ENCODE results near the gene SPNS2.

DNA sequence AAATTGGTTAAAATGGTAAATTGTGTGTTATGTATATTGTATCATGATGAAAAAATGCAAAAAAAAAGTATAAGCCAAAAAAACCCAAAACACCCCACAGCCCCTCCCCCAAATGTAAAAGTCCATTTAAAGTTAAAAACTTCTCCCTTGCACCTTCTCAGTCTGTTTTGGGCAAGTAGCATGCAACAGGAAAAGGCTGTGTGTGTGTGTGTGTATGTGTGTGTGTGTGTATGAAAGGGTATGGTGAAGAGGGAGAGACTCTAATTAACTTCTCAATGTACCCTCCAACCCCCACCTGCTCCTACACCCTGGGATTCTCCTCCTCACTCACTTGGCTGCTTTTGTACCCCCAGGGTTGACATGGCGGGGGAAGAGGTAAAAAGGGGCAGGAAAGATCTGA lies 70.9 kb downstream of the SPNS2 start:
- TF ChIP-seq POLR2A (IDR thresholded peaks at IDR 0.05) (no peak), EP300 (IDR thresholded peaks at IDR 0.05) (no peak), POLR2AphosphoS5 (IDR thresholded peaks at IDR 0.05) (no peak)
- TF ChIP-seq, protein P1, sequence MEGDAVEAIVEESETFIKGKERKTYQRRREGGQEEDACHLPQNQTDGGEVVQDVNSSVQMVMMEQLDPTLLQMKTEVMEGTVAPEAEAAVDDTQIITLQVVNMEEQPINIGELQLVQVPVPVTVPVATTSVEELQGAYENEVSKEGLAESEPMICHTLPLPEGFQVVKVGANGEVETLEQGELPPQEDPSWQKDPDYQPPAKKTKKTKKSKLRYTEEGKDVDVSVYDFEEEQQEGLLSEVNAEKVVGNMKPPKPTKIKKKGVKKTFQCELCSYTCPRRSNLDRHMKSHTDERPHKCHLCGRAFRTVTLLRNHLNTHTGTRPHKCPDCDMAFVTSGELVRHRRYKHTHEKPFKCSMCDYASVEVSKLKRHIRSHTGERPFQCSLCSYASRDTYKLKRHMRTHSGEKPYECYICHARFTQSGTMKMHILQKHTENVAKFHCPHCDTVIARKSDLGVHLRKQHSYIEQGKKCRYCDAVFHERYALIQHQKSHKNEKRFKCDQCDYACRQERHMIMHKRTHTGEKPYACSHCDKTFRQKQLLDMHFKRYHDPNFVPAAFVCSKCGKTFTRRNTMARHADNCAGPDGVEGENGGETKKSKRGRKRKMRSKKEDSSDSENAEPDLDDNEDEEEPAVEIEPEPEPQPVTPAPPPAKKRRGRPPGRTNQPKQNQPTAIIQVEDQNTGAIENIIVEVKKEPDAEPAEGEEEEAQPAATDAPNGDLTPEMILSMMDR (IDR thresholded peaks at IDR 0.05): no peak
